ENCODE results near the gene PRSS35.

DNA sequence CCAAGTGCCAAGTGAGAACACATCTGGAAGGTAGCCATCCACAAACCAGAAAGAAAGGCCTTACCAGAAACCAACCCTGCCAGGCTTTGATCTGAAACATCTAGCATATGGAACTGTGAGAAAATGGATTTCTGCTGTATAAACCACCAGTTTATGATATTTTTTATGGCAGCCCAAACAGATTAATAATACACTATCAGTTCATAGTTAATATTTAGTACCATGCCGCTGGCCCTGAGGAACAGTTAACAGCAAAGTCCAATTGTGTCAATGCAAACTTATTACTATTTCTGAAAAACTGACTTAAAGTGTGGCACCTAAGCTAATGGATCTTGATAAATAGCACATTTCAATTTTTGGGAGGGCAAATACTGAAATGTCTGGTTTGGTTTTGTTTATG lies 35.4 kb upstream of the PRSS35 start:
- no peak for TF ChIP-seq POLR2A (IDR thresholded peaks at IDR 0.05; ENCODE audit: low read depth)
- TF ChIP-seq, protein P1, sequence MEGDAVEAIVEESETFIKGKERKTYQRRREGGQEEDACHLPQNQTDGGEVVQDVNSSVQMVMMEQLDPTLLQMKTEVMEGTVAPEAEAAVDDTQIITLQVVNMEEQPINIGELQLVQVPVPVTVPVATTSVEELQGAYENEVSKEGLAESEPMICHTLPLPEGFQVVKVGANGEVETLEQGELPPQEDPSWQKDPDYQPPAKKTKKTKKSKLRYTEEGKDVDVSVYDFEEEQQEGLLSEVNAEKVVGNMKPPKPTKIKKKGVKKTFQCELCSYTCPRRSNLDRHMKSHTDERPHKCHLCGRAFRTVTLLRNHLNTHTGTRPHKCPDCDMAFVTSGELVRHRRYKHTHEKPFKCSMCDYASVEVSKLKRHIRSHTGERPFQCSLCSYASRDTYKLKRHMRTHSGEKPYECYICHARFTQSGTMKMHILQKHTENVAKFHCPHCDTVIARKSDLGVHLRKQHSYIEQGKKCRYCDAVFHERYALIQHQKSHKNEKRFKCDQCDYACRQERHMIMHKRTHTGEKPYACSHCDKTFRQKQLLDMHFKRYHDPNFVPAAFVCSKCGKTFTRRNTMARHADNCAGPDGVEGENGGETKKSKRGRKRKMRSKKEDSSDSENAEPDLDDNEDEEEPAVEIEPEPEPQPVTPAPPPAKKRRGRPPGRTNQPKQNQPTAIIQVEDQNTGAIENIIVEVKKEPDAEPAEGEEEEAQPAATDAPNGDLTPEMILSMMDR (IDR thresholded peaks at IDR 0.05) = no peak

Measured in esophagus muscularis mucosa (tissue), 3 donors.